GM12864 (cell line): ENCODE measurements around the gene ABHD12.

Experiments
- DNase-seq: peaks from one replicate; pipeline ENCODE4 v3.0.0-alpha.2; 2011; ENCODE audit warnings: low read depth
- H3K4me3 ChIP-seq: 2 replicates; pipeline ENCODE4 v1.5.1; 2011; ENCODE audit warnings: mild to moderate bottlenecking, low read depth, low read length, control low read depth
- CTCF ChIP-seq: IDR thresholded peaks from 2 replicates; pipeline ENCODE4 v1.5.1; 2011; ENCODE audit warnings: low read depth, mild to moderate bottlenecking, moderate library complexity, low read length, control low read depth, inconsistent platforms; ENCODE audit errors: missing control alignments

The ABHD12 gene

GRCh38 chr20:25279403-25279802 is 111.2 kb downstream of the ABHD12 start:
- H3K4me3 ChIP-seq, result no peak overlapping the region
- TF ChIP-seq CTCF, result no peak
- no peak for DNase-seq

GRCh38 chr20:25278636-25279361 is 111.8 kb downstream of the ABHD12 start:
- no peak overlapping the region for H3K4me3 ChIP-seq
- no peak for DNase-seq
- no peak for TF ChIP-seq CTCF

- no peak for DNase-seq
- TF ChIP-seq CTCF, result no peak
- H3K4me3 ChIP-seq, result no peak overlapping the region
These were observed 112.6 kb downstream of the ABHD12 start for GRCh38 chr20:25277941-25278521.

DNA sequence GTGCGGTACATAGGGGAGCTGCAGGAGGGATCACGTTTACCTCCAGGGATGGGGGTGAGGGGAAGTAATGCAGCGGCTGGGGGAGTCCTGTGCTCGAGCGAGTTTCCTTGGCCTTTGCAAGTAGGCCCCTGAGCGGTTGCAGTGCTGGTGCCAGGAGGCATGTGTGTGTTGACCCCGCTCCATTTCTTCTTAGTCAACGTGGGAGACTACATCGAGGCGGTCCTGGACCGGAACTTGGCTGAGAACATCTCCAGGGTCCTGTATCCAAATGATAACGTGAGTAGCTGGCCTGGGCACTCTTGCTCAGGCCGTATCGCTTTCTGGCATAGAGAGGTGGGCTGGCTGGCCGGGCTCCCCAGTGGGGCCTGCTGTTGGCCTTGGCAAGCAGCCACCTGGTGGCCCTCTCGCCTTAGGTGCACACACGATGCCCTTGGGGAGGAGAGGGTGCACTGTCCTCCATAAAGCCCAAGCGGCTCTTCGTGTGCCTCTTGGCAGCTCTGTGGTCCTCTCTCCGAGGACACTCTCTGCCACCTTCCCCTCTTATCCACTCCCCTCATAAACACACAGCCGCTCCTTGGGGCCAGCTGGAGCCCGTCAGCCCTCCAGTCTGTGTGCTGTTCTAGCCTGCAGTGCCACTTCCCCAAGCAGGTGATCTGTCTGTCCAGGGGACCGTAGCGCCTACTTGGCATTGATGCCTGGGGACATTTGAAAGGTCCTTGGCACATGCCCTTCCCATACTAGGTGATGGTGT is 113.4 kb downstream of the ABHD12 start:
- DNase-seq, result no peak

GRCh38 chr20:25276533-25277050 is 114.0 kb downstream of the ABHD12 start:
- DNase-seq, result no peak
- H3K4me3 ChIP-seq, result no peak overlapping the region
- TF ChIP-seq CTCF, result no peak

More for the DNA sequence above, 113.4 kb downstream of the ABHD12 start:
- no peak overlapping the region for H3K4me3 ChIP-seq
- TF ChIP-seq CTCF, result no peak

GRCh38 chr20:25275813-25276532 is 114.7 kb downstream of the ABHD12 start:
- TF ChIP-seq CTCF, result no peak
- DNase-seq, result no peak
- H3K4me3 ChIP-seq, result no peak overlapping the region
